H9 (cell line): ENCODE results near the gene ACER3. TPM values are rescaled to one million over a fixed set of nuclear protein-coding genes. Genes with fewer than 3 reads are reported as not detected.

Experiments
- DNase-seq: peaks from one replicate; pipeline ENCODE4 v3.0.0-alpha.2; 2017
- H2AFZ ChIP-seq: one replicate; pipeline ENCODE4 v1.6.1; 2013; ENCODE audit warnings: mild to moderate bottlenecking, low read length, control low read depth, moderate library complexity
- H2AK5ac ChIP-seq: 2 replicates; pipeline ENCODE4 v1.6.1; 2013; ENCODE audit warnings: low read length, control low read depth, mixed read lengths; ENCODE audit not compliant: insufficient read length
- H2BK120ac ChIP-seq: one replicate; pipeline ENCODE4 v1.6.1; 2013; ENCODE audit warnings: low read depth, mild to moderate bottlenecking, low read length, control low read depth, inconsistent platforms; ENCODE audit not compliant: poor library complexity, severe bottlenecking
- H2BK12ac ChIP-seq: 2 replicates; pipeline ENCODE4 v1.6.1; 2013; ENCODE audit warnings: low read length, control low read depth, mixed read lengths, low read depth; ENCODE audit not compliant: insufficient read length
- H2BK15ac ChIP-seq: 2 replicates; pipeline ENCODE4 v1.6.1; 2013; ENCODE audit warnings: low read depth, low read length, control low read depth
- H2BK20ac ChIP-seq: one replicate; pipeline ENCODE4 v1.6.1; 2013; ENCODE audit warnings: low read depth, mild to moderate bottlenecking, low read length, control low read depth, inconsistent platforms; ENCODE audit not compliant: poor library complexity, severe bottlenecking
- H2BK5ac ChIP-seq: 2 replicates; pipeline ENCODE4 v1.6.1; 2013; ENCODE audit warnings: low read length, control low read depth, mixed read lengths; ENCODE audit not compliant: insufficient read length
- H3K14ac ChIP-seq: 2 replicates; pipeline ENCODE4 v1.6.1; 2013; ENCODE audit warnings: low read length, control low read depth; ENCODE audit not compliant: insufficient read depth
- H3K18ac ChIP-seq: 2 replicates; pipeline ENCODE4 v1.6.1; 2013; ENCODE audit warnings: low read depth, mild to moderate bottlenecking, mixed read lengths, low read length, control low read depth; ENCODE audit not compliant: insufficient read length
- H3K23ac ChIP-seq: 2 replicates; pipeline ENCODE4 v1.6.1; 2013; ENCODE audit warnings: low read length, control low read depth, mixed read lengths, low read depth; ENCODE audit not compliant: insufficient read length
- H3K23me2 ChIP-seq: 2 replicates; pipeline ENCODE4 v1.6.1; 2013; ENCODE audit warnings: low read depth, mild to moderate bottlenecking, mixed read lengths, low read length, control low read depth; ENCODE audit not compliant: insufficient read length, poor library complexity, severe bottlenecking
- H3K27ac ChIP-seq: 2 replicates; pipeline ENCODE4 v1.5.1; 2013; ENCODE audit warnings: low read length, control low read depth, mixed read lengths, low read depth; ENCODE audit not compliant: insufficient read length
- H3K27me3 ChIP-seq: 2 replicates; pipeline ENCODE4 v1.6.1; 2013; ENCODE audit warnings: low read length, control low read depth, inconsistent platforms; ENCODE audit not compliant: insufficient read depth
- H3K4ac ChIP-seq: 2 replicates; pipeline ENCODE4 v1.6.1; 2013; ENCODE audit warnings: low read depth, mild to moderate bottlenecking, control low read depth, inconsistent platforms, low read length, moderate library complexity
- H3K4me1 ChIP-seq: 2 replicates; pipeline ENCODE4 v1.6.1; 2013; ENCODE audit warnings: low read length, control low read depth, inconsistent platforms; ENCODE audit not compliant: insufficient read depth
- H3K4me2 ChIP-seq: 2 replicates; pipeline ENCODE4 v1.6.1; 2013; ENCODE audit warnings: low read length, control low read depth, mixed read lengths; ENCODE audit not compliant: insufficient read length, insufficient read depth
- H3K56ac ChIP-seq: 2 replicates; pipeline ENCODE4 v1.6.1; 2013; ENCODE audit warnings: low read depth, mild to moderate bottlenecking, mixed read lengths, low read length, control low read depth; ENCODE audit not compliant: insufficient read length
- H3K79me1 ChIP-seq: 2 replicates; pipeline ENCODE4 v1.6.1; 2013; ENCODE audit warnings: low read depth, mild to moderate bottlenecking, moderate library complexity, low read length, control low read depth, inconsistent platforms; ENCODE audit not compliant: insufficient read depth, poor library complexity, severe bottlenecking
- H3K79me2 ChIP-seq: 2 replicates; pipeline ENCODE4 v1.6.1; 2013; ENCODE audit warnings: low read length, control low read depth, inconsistent platforms; ENCODE audit not compliant: insufficient read depth
- H3K9ac ChIP-seq: 2 replicates; pipeline ENCODE4 v1.6.1; 2013; ENCODE audit warnings: low read length, control low read depth, mixed read lengths; ENCODE audit not compliant: insufficient read length; ENCODE audit errors: extremely low read depth
- H3K9me3 ChIP-seq: one replicate; pipeline ENCODE4 v1.6.1; 2013; ENCODE audit warnings: low read depth, low read length, inconsistent platforms; ENCODE audit not compliant: control insufficient read depth
- H3T11ph ChIP-seq: one replicate; pipeline ENCODE4 v1.6.1; 2013; ENCODE audit warnings: mild to moderate bottlenecking, low read length, control low read depth, inconsistent platforms
- H4K20me1 ChIP-seq: one replicate; pipeline ENCODE4 v1.6.1; 2013; ENCODE audit not compliant: control insufficient read depth, insufficient read length, insufficient read depth
- H4K5ac ChIP-seq: 2 replicates; pipeline ENCODE4 v1.6.1; 2013; ENCODE audit warnings: low read depth, mild to moderate bottlenecking, mixed read lengths, low read length, control low read depth; ENCODE audit not compliant: insufficient read length
- H4K8ac ChIP-seq: replicated peaks from 2 replicates; pipeline ENCODE4 v1.6.1; 2013; ENCODE audit warnings: low read length, control low read depth, mixed read lengths, low read depth; ENCODE audit not compliant: insufficient read length
- H4K91ac ChIP-seq: 2 replicates; pipeline ENCODE4 v1.6.1; 2013; ENCODE audit warnings: low read depth, mild to moderate bottlenecking, moderate library complexity, mixed read lengths, low read length, control low read depth; ENCODE audit not compliant: insufficient read length
- H3K27ac Mint-ChIP-seq, 3 experiments: 2 replicates in 2 of 3; 3 replicates in 1 of 3; pipeline ENCODE4 v1.8.0; 2020 to 2021; ENCODE audit warnings: mixed read lengths in 3 of 3, mild to moderate bottlenecking in 1 of 3, moderate library complexity in 1 of 3
- H3K27me3 Mint-ChIP-seq: 2 replicates; pipeline ENCODE4 v1.8.0; 2021; ENCODE audit warnings: low read depth, mild to moderate bottlenecking, moderate library complexity, mixed read lengths
- H3K36me3 Mint-ChIP-seq, 3 experiments: 2 replicates in 2 of 3; 3 replicates in 1 of 3; pipeline ENCODE4 v1.8.0; 2020 to 2021; ENCODE audit warnings: low read depth in 3 of 3, mixed read lengths in 3 of 3; ENCODE audit not compliant: insufficient read depth in 1 of 3
- H3K4me1 Mint-ChIP-seq, 2 experiments: 2 replicates each; pipeline ENCODE4 v1.8.0; 2020; ENCODE audit warnings: mixed read lengths in 2 of 2
- H3K4me3 Mint-ChIP-seq, 2 experiments: 2 replicates in 1 of 2; 3 replicates in 1 of 2; pipeline ENCODE4 v1.8.0; 2020 to 2021; ENCODE audit warnings: mild to moderate bottlenecking in 2 of 2, mixed read lengths in 2 of 2, moderate library complexity in 1 of 2
- H3K9me3 Mint-ChIP-seq, 2 experiments: 2 replicates in 1 of 2; 3 replicates in 1 of 2; pipeline ENCODE4 v1.8.0; 2020; ENCODE audit warnings: mild to moderate bottlenecking in 2 of 2, mixed read lengths in 2 of 2, moderate library complexity in 1 of 2
- CTCF ChIP-seq: fragments of 200-600 bp; sonication (generic); conservative IDR thresholded peaks from 3 replicates; pipeline ENCODE4 v1.8.0; 2021; ENCODE audit warnings: antibody characterized with exemption, mild to moderate bottlenecking
- WGBS: extraction: QIAGEN DNeasy Blood & Tissue Kit; methylation state at CpG from one replicate; pipeline ENCODE4 v1.1.7; 2013; ENCODE audit warnings: missing lambda C conversion rate, low lambda C conversion rate, mixed read lengths; ENCODE audit not compliant: insufficient read length; ENCODE audit errors: extremely low coverage; 5-methylcytosine and 5-hydroxymethylcytosine counted together
- total RNA-seq: library from RNA; stranded (reverse); gene quantifications from 2 replicates; pipeline ENCODE4 v1.2.1, GENCODE V29; 2021

Gene ACER3
- total RNA-seq, 1 experiment from 2014 or later = 14.7 TPM

GRCh38 chr11:76889411-76889975 is 28.8 kb downstream of the ACER3 start:
- Histone ChIP-seq H3K4me2 (no peak overlapping the region), H4K20me1 (no peaks in the 10 kb centered on the region), H3K4ac (no peak overlapping the region), H2AFZ (no peak overlapping the region), H3K9ac (no peak overlapping the region), H2AK5ac (no peak overlapping the region), H3K27ac (no peak overlapping the region), H2BK20ac (no peak overlapping the region), H2BK120ac (no peak overlapping the region), H3K79me2 (no peaks in the 10 kb centered on the region), H4K5ac (no peak overlapping the region), H3K23ac (no peak overlapping the region), H3T11ph (no peak overlapping the region), H4K91ac (no peak overlapping the region), H4K8ac (no peak overlapping the region), H3K56ac (no peak overlapping the region), H2BK15ac (no peak overlapping the region), H3K9me3 (no peaks in the 10 kb centered on the region), H3K23me2 (no peaks in the 10 kb centered on the region), H3K14ac (no peak overlapping the region), H3K27me3 (no peaks in the 10 kb centered on the region), H3K4me1 (no peaks in the 10 kb centered on the region), H3K79me1 (no peaks in the 10 kb centered on the region), H2BK5ac (no peak overlapping the region), H2BK12ac (no peak overlapping the region), H3K18ac (no peak overlapping the region)
- peaks cover under 1% of the 10 kb centered on the region in 2 experiments; a peak in 3 of 4 replicates for H3K4me1 Mint-ChIP-seq
- no peak for TF ChIP-seq CTCF
- WGBS = no CpG with 5 or more reads among the region's 1 CpG
- no peak overlapping the region for H3K27ac Mint-ChIP-seq
- H3K27me3 Mint-ChIP-seq = no peaks in the 10 kb centered on the region
- H3K4me3 Mint-ChIP-seq = no peak overlapping the region
- H3K36me3 Mint-ChIP-seq = no peaks in the 10 kb centered on the region
- no peak for DNase-seq
- H3K9me3 Mint-ChIP-seq = no peaks in the 10 kb centered on the region
